IMR-90 (cell line): ENCODE data around the gene ETV4. TPM values are rescaled to one million over a fixed set of nuclear protein-coding genes. Genes with fewer than 3 reads are reported as not detected.

Experiments
- ATAC-seq: fragments of 200-7000 bp; cut with Tn5 transposase; 2 replicates; pipeline ENCODE4 v1.9.1; 2020; ENCODE audit warnings: low read depth, mild to moderate bottlenecking, moderate library complexity
- BruUV-seq: library from RNA; stranded (reverse); fragments of 400-500 nt; replicated peaks from 2 replicates; lab custom pipeline; 2021; lab: Mats Ljungman, UMichigan
- CTCF ChIA-PET: fragments of 300-600 bp; formaldehyde crosslinking; extraction: SDS; loops from one replicate; lab custom pipeline; 2021; ENCODE audit warnings: antibody characterized with exemption; lab: Yijun Ruan, JAX
- POLR2A ChIA-PET: fragments of 300-600 bp; sonication (Branson Sonifier 250); formaldehyde crosslinking; loops from one replicate; lab custom pipeline; 2022; ENCODE audit warnings: antibody characterized with exemption; ENCODE audit not compliant: unreplicated experiment; lab: Charles Lee
- DNase-seq: peaks from one replicate; pipeline ENCODE4 v3.0.0; 2013
- H2AFZ ChIP-seq: replicated peaks from 2 replicates; pipeline ENCODE3; 2013; ENCODE audit warnings: low read length, mild to moderate bottlenecking; ENCODE audit not compliant: poor library complexity
- H2AK5ac ChIP-seq: 2 replicates; pipeline ENCODE4 v1.6.1; 2013; ENCODE audit warnings: low read depth, low read length, inconsistent platforms
- H2AK9ac ChIP-seq: replicated peaks from 2 replicates; pipeline ENCODE3; 2013; ENCODE audit warnings: mild to moderate bottlenecking, low read depth, low read length, moderate library complexity; ENCODE audit not compliant: poor library complexity
- H2BK120ac ChIP-seq: 2 replicates; pipeline ENCODE4 v1.6.1; 2013; ENCODE audit warnings: low read depth, low read length, inconsistent platforms
- H2BK15ac ChIP-seq: 3 replicates; pipeline ENCODE4 v1.6.1; 2013; ENCODE audit warnings: low read depth, low read length, inconsistent platforms
- H2BK20ac ChIP-seq: 2 replicates; pipeline ENCODE4 v1.6.1; 2013; ENCODE audit warnings: low read depth, mild to moderate bottlenecking, inconsistent platforms, low read length, moderate library complexity
- H2BK5ac ChIP-seq: 2 replicates; pipeline ENCODE4 v1.6.1; 2013; ENCODE audit warnings: mild to moderate bottlenecking, low read depth, low read length, inconsistent platforms; ENCODE audit not compliant: poor library complexity, severe bottlenecking
- H3K14ac ChIP-seq: replicated peaks from 2 replicates; pipeline ENCODE4 v1.6.1; 2013; ENCODE audit warnings: low read depth, low read length, inconsistent platforms
- H3K18ac ChIP-seq: 2 replicates; pipeline ENCODE4 v1.6.1; 2013; ENCODE audit warnings: low read depth, low read length, control low read depth
- H3K23ac ChIP-seq: 2 replicates; pipeline ENCODE4 v1.6.1; 2013; ENCODE audit warnings: low read depth, low read length, inconsistent platforms
- H3K27ac ChIP-seq: 2 replicates; pipeline ENCODE4 v1.5.1; 2013; ENCODE audit warnings: mild to moderate bottlenecking, control low read depth, low read length; ENCODE audit not compliant: insufficient read depth
- H3K27me3 ChIP-seq: 2 replicates; pipeline ENCODE4 v1.6.1; 2013; ENCODE audit warnings: low read length; ENCODE audit not compliant: control insufficient read depth, insufficient read depth
- H3K36me3 ChIP-seq: 2 replicates; pipeline ENCODE4 v1.6.1; 2013; ENCODE audit warnings: low read length, mixed read lengths; ENCODE audit not compliant: control insufficient read depth, insufficient read depth
- H3K4ac ChIP-seq: 2 replicates; pipeline ENCODE4 v1.6.1; 2013; ENCODE audit warnings: low read depth, low read length, inconsistent platforms
- H3K4me1 ChIP-seq: 2 replicates; pipeline ENCODE4 v1.6.1; 2013; ENCODE audit warnings: low read length, mixed read lengths; ENCODE audit not compliant: control insufficient read depth, insufficient read depth
- H3K4me2 ChIP-seq: 2 replicates; pipeline ENCODE4 v1.6.1; 2013; ENCODE audit warnings: low read depth, mild to moderate bottlenecking, control low read depth, low read length, moderate library complexity
- H3K4me3 ChIP-seq: 2 replicates; pipeline ENCODE4 v1.5.1; 2013; ENCODE audit warnings: low read depth, mild to moderate bottlenecking, control low read depth, low read length, moderate library complexity; ENCODE audit not compliant: insufficient read depth
- H3K56ac ChIP-seq: 2 replicates; pipeline ENCODE4 v1.6.1; 2013; ENCODE audit warnings: low read length, inconsistent platforms; ENCODE audit not compliant: insufficient read depth; ENCODE audit errors: extremely low read depth
- H3K79me1 ChIP-seq, 2 experiments: 2 replicates each; pipeline ENCODE4 v1.6.1; 2013; ENCODE audit warnings: low read length in 2 of 2, inconsistent platforms in 1 of 2, low read depth in 1 of 2
- H3K9ac ChIP-seq: 2 replicates; pipeline ENCODE4 v1.6.1; 2013; ENCODE audit warnings: low read depth, low read length, control low read depth
- H3K9me1 ChIP-seq: 2 replicates; pipeline ENCODE4 v1.6.1; 2013; ENCODE audit warnings: low read length, inconsistent platforms; ENCODE audit not compliant: insufficient read depth
- H3K9me3 ChIP-seq: 2 replicates; pipeline ENCODE4 v1.6.1; 2013; ENCODE audit warnings: low read length; ENCODE audit not compliant: control insufficient read depth, insufficient read depth
- H4K20me1 ChIP-seq: 2 replicates; pipeline ENCODE4 v1.6.1; 2013; ENCODE audit warnings: low read length, inconsistent platforms; ENCODE audit not compliant: insufficient read depth
- H4K5ac ChIP-seq: 2 replicates; pipeline ENCODE4 v1.6.1; 2013; ENCODE audit warnings: mild to moderate bottlenecking, low read depth, low read length, control low read depth
- H4K8ac ChIP-seq, 2 experiments: 2 replicates each; pipeline ENCODE4 v1.6.1; 2013; ENCODE audit warnings: low read depth in 2 of 2, low read length in 2 of 2, control low read depth in 1 of 2, inconsistent platforms in 1 of 2
- H4K91ac ChIP-seq: 2 replicates; pipeline ENCODE4 v1.6.1; 2013; ENCODE audit warnings: low read depth, low read length, inconsistent platforms; ENCODE audit not compliant: insufficient read depth
- BHLHE40 ChIP-seq: fragments of 150-350 bp; IDR thresholded peaks from 2 replicates; pipeline ENCODE4 v1.6.1; 2016; ENCODE audit warnings: mild to moderate bottlenecking, low read depth, low read length
- CEBPB ChIP-seq: IDR thresholded peaks from 2 replicates; pipeline ENCODE4 v1.6.1; 2012; ENCODE audit warnings: low read depth, low read length, improper control_type of control experiment
- CHD1 ChIP-seq: IDR thresholded peaks from 2 replicates; pipeline ENCODE4 v1.6.1; 2012; ENCODE audit warnings: low read depth, low read length, improper control_type of control experiment
- FOS ChIP-seq: fragments of 150-350 bp; IDR thresholded peaks from 2 replicates; pipeline ENCODE4 v1.6.1; 2016; ENCODE audit warnings: low read depth, low read length
- MAFK ChIP-seq: IDR thresholded peaks from 2 replicates; pipeline ENCODE4 v1.6.1; 2012; ENCODE audit warnings: low read depth, low read length, improper control_type of control experiment
- MAZ ChIP-seq: IDR thresholded peaks from 2 replicates; pipeline ENCODE4 v1.6.1; 2012; ENCODE audit warnings: low read depth, mild to moderate bottlenecking, low read length, improper control_type of control experiment, moderate library complexity, borderline replicate concordance
- MXI1 ChIP-seq: IDR thresholded peaks from 2 replicates; pipeline ENCODE4 v1.6.1; 2012; ENCODE audit warnings: low read depth, mild to moderate bottlenecking, low read length, moderate library complexity, borderline replicate concordance
- NFE2L2 ChIP-seq: fragments of 150-350 bp; IDR thresholded peaks from 2 replicates; pipeline ENCODE4 v1.6.1; 2016; ENCODE audit warnings: low read depth, mild to moderate bottlenecking, low read length
- POLR2A ChIP-seq: IDR thresholded peaks from 2 replicates; pipeline ENCODE4 v1.6.1; 2012; ENCODE audit warnings: mild to moderate bottlenecking, low read depth, low read length
- RAD21 ChIP-seq: IDR thresholded peaks from 2 replicates; pipeline ENCODE4 v1.6.1; 2012; ENCODE audit warnings: low read length, improper control_type of control experiment
- RCOR1 ChIP-seq: IDR thresholded peaks from 2 replicates; pipeline ENCODE4 v1.6.1; 2012; ENCODE audit warnings: mild to moderate bottlenecking, low read length, improper control_type of control experiment; ENCODE audit not compliant: insufficient replicate concordance
- RFX5 ChIP-seq: IDR thresholded peaks from 2 replicates; pipeline ENCODE4 v1.8.0; 2012; ENCODE audit warnings: low read depth, mild to moderate bottlenecking, low read length, moderate library complexity
- SMC3 ChIP-seq: fragments of 150-350 bp; IDR thresholded peaks from 2 replicates; pipeline ENCODE4 v1.6.1; 2016; ENCODE audit warnings: low read depth, mild to moderate bottlenecking, antibody characterized with exemption, low read length, moderate library complexity
- WGBS, 2 experiments: methylation state at CpG; one replicate each; pipeline versions ENCODE4 v1.1.5 to v1.1.7; 2013; ENCODE audit warnings: missing lambda C conversion rate in 2 of 2; ENCODE audit not compliant: insufficient read length in 1 of 2; ENCODE audit errors: extremely low coverage in 2 of 2; 5-methylcytosine and 5-hydroxymethylcytosine counted together
- dilution Hi-C: fragments of 300-500 bp; cut with HindIII; formaldehyde crosslinking; loops from one replicate; pipeline ENCODE4 v1.14.3; 2018; ENCODE audit warnings: low sequenced_read_pairs; ENCODE audit not compliant: unreplicated experiment
- in situ Hi-C: fragments of 300-500 bp; cut with MboI; formaldehyde crosslinking; loops from 3 replicates; pipeline ENCODE4 v1.14.3; 2019; ENCODE audit warnings: low sequenced_read_pairs, inconsistent platforms, mixed read lengths
- intact Hi-C: fragments of 100-400 bp; cut with micrococcal nuclease; formaldehyde crosslinking; loops from 2 replicates; pipeline ENCODE4 v1.10.0; 2022
- polyA plus RNA-seq, 3 experiments: library from polyadenylated mRNA; depleted of rRNA; stranded (reverse); fragments of >200 nt; gene quantifications; 2 replicates each; pipeline ENCODE4 v1.2.3, GENCODE V29; 2012; ENCODE audit warnings: low replicate concordance in 1 of 3
- total RNA-seq: library from RNA; depleted of rRNA; stranded (reverse); fragments of >200 nt; gene quantifications from 2 replicates; pipeline ENCODE4 v1.2.3, GENCODE V29; 2012
- TF ChIP-seq, protein P1 (sequence below): fragments of 150-350 bp; IDR thresholded peaks from 2 replicates; pipeline ENCODE4 v1.6.1; 2017; ENCODE audit warnings: mild to moderate bottlenecking, antibody characterized with exemption, low read length, low read depth
- TF ChIP-seq, protein P2 (sequence below): fragments of 150-350 bp; IDR thresholded peaks from 2 replicates; pipeline ENCODE4 v1.6.1; 2016; ENCODE audit warnings: low read depth, mild to moderate bottlenecking, low read length, moderate library complexity, borderline replicate concordance
- TF ChIP-seq, protein P3 (sequence below): conservative IDR thresholded peaks from 2 replicates; pipeline ENCODE4 v1.5.1; 2012; ENCODE audit warnings: mild to moderate bottlenecking, low read depth, low read length, improper control_type of control experiment

Gene ETV4
- total and polyA plus RNA-seq, 2 of the 4 experiments (the other 2 are of a cell fraction), result 4.3 to 13.2 TPM

DNA sequence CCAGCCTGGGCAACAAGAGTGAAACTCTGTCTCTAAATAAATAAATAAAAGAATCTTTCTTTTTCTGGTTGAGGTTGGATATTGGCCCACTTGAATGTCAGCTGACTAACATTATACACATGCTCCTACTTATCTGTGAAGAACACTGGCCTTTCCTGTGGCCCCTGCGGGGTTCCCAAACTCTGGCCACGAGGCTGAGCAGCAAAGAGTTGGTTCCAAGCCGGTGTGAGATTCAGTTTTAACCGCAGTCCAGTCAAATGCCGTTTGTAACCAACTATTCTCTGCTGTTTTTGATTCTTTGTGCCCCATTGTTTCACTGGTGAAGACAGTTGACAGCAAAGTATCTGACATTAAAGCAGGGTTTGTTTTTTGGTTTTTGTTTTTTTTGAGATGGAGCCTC, 11.2 kb downstream of the ETV4 start:
- Histone ChIP-seq H3K23ac (no peak overlapping the region), H2AFZ (no peak overlapping the region), H3K18ac (no peak overlapping the region), H3K27me3 (no peaks in the 10 kb centered on the region), H2AK5ac (peak overlapping the region; percentile 30; the same call in 1 of the 2 replicates), H3K14ac (no peak overlapping the region), H4K8ac (no peak overlapping the region), H2BK15ac (no peak overlapping the region), H3K4me3 (no peak overlapping the region), H2AK9ac (no peak overlapping the region), H3K9ac (no peak overlapping the region), H3K56ac (no peak overlapping the region), H2BK5ac (no peak overlapping the region), H2BK20ac (no peak overlapping the region), H3K27ac (no peak overlapping the region), H3K9me3 (no peaks in the 10 kb centered on the region), H3K36me3 (no peaks in the 10 kb centered on the region), H3K4ac (peak overlapping the region; percentile 5; the same call in 1 of the 2 replicates), H3K4me2 (no peak overlapping the region), H4K5ac (no peak overlapping the region), H3K9me1 (peaks cover 19% of the 10 kb centered on the region), H4K91ac (no peak overlapping the region; the same call in 1 of the 2 replicates), H4K20me1 (no peaks in the 10 kb centered on the region), H3K4me1 (peaks cover 17% of the 10 kb centered on the region), H3K79me1 (peaks cover 5 to 29% of the 10 kb centered on the region in 2 experiments; a peak in 2 of 4 replicates), H2BK120ac (no peak overlapping the region)
- dilution Hi-C loops (no loop called here), intact Hi-C loops (no loop called here), in situ Hi-C loops (no loop called here)
- WGBS, 2 experiments, result no CpG with 5 or more reads among the region's 5 CpGs
- DNase-seq, result no peak
- ChIA-PET CTCF (no interaction called here), POLR2A (no interaction called here)
- no TSS peak for BruUV-seq
- TF ChIP-seq SMC3 (no peak), POLR2A (no peak), RCOR1 (no peak), NFE2L2 (no peak), MAFK (no peak), CEBPB (no peak), MAZ (no peak), CHD1 (no peak), RAD21 (no peak), BHLHE40 (no peak), RFX5 (no peak), FOS (no peak), MXI1 (no peak)
- TF ChIP-seq, protein P1, sequence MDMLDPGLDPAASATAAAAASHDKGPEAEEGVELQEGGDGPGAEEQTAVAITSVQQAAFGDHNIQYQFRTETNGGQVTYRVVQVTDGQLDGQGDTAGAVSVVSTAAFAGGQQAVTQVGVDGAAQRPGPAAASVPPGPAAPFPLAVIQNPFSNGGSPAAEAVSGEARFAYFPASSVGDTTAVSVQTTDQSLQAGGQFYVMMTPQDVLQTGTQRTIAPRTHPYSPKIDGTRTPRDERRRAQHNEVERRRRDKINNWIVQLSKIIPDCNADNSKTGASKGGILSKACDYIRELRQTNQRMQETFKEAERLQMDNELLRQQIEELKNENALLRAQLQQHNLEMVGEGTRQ, result no peak
- TF ChIP-seq, protein P2, sequence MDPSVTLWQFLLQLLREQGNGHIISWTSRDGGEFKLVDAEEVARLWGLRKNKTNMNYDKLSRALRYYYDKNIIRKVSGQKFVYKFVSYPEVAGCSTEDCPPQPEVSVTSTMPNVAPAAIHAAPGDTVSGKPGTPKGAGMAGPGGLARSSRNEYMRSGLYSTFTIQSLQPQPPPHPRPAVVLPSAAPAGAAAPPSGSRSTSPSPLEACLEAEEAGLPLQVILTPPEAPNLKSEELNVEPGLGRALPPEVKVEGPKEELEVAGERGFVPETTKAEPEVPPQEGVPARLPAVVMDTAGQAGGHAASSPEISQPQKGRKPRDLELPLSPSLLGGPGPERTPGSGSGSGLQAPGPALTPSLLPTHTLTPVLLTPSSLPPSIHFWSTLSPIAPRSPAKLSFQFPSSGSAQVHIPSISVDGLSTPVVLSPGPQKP, result no peak
- TF ChIP-seq, protein P3, sequence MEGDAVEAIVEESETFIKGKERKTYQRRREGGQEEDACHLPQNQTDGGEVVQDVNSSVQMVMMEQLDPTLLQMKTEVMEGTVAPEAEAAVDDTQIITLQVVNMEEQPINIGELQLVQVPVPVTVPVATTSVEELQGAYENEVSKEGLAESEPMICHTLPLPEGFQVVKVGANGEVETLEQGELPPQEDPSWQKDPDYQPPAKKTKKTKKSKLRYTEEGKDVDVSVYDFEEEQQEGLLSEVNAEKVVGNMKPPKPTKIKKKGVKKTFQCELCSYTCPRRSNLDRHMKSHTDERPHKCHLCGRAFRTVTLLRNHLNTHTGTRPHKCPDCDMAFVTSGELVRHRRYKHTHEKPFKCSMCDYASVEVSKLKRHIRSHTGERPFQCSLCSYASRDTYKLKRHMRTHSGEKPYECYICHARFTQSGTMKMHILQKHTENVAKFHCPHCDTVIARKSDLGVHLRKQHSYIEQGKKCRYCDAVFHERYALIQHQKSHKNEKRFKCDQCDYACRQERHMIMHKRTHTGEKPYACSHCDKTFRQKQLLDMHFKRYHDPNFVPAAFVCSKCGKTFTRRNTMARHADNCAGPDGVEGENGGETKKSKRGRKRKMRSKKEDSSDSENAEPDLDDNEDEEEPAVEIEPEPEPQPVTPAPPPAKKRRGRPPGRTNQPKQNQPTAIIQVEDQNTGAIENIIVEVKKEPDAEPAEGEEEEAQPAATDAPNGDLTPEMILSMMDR, result no peak
- no peak for ATAC-seq
